GM21723 (cell line): ENCODE data around the gene PRXL2C.

Experiments
- ATAC-seq: cut with Tn5 transposase; IDR thresholded peaks from one replicate; pipeline ENCODE4 v1.9.1; 2021; ENCODE audit warnings: mild to moderate bottlenecking, moderate library complexity; ENCODE audit not compliant: unreplicated experiment

Gene PRXL2C

DNA sequence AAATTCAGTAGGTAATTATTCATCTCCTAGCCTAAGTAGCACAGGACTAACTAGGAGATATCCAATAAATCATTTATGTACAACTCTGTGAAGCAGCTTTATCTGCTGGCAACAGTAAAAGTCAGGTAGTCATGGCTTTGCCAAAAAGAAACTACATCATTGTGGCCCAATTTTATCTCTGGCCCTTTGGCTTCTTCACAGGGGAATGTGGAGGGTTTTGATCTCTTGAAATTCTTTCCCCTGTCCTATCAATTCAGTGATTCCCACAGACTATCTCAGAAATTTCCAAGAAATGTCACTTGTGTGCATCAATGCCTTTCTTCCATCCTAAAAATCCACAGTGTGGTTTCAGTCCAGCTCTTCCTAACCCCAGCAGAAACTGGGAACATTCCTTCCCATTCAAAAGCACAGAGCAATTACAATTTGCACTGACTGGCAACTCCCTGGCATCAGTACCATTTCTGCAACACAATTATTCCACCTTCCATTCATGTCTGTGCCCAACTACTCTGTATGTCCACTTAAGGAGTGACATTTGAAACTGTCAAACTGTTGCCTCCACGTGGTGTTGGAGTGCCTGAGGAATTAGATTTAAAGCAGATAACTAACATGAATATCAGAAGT, 42.0 kb downstream of the PRXL2C start:
- ATAC-seq = no peak

DNA sequence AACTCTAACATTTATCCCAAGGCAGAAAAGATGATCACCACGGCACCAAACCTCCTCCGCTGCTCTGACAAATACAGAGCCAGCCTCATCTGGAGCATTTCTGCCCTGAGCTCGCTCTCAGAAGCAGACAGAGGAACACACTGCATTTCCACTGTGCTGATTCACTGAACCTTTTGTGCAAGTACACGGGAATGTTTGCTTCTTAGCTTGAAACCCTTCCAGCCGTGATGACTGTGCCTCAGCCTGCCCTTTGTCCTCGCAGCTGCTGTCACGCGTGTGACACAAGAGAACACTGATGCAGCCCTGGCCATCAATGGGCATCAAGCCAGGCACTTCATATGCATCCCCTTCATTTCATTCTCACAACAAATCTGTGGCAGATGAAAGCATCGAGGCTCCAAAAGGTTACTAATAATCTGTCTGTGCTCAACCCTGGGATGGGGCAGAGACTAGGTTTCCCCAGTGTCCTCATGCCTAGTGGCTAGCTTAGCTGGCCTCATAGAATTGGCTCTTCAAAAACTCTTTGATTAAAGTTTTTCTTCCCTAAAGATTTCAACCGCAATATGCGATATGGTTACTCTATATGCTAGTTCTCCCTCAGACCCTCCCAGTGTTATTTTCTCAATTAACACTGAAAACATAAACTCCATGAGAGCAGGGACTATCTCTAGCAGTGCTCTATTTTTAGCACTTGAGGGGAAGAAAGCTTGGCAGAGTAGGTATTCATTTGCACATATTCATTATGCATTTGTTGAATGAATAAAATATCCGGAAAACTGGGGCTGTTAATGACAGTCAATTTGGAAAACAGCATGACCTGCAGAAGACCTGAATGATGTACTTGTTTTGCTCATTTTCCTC, 42.8 kb downstream of the PRXL2C start:
- no peak for ATAC-seq

DNA sequence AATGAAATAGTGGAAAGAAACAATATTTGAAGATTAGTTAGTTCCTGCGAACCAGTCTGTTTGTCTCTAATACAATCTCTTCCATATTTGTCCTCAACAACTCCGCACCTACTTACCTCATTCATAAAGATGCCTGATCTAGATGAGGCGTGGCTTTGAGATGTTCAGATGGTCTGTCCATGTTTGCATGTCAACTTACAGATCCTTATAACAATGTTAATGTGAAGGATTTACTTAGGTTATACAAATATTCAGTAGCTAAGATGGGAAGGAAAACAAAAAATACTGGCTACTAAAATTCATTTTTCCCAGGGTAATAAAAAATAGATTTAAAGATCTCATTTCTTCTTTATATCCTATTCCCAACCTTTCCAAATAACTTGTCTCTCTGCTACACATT, 43.8 kb downstream of the PRXL2C start:
- no peak for ATAC-seq

GRCh38 chr9:96609732-96610131, 45.4 kb downstream of the PRXL2C start:
- ATAC-seq = no peak

GRCh38 chr9:96607971-96608370, 47.1 kb downstream of the PRXL2C start:
- ATAC-seq = no peak

DNA sequence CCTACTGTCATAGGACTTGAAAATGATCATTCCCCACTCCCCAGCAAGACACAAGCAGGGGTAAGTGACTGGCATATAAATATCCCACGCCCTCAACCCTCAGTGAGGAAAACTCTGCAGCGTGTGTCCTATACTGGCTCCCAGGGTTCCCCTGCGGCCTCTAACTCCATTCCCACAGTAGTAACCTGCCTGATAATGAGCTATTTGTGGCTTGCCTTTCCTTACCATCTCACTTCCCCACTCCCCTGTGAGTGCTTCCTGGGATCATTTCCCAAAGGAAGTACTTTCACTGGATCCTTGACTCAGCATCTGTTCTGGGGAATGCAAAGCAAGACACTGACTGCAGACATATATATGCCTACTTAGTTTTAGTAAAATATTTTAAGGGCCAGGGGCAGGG, 49.8 kb downstream of the PRXL2C start:
- ATAC-seq = no peak

DNA sequence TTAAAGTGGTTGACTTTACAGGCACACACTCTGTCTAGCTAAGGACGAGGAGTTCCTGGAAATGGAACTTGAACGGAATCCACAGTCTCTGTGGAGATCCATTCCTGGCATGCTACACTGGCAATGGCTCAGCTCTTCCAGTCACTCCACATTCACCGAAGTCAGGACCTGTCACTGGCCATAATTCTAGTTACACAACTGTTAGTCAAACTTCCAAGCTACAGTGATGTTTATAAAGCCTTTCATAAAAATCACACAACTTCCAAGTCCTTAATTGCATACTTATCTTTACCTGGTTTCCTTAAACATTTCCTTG, 51.2 kb downstream of the PRXL2C start:
- no peak for ATAC-seq

DNA sequence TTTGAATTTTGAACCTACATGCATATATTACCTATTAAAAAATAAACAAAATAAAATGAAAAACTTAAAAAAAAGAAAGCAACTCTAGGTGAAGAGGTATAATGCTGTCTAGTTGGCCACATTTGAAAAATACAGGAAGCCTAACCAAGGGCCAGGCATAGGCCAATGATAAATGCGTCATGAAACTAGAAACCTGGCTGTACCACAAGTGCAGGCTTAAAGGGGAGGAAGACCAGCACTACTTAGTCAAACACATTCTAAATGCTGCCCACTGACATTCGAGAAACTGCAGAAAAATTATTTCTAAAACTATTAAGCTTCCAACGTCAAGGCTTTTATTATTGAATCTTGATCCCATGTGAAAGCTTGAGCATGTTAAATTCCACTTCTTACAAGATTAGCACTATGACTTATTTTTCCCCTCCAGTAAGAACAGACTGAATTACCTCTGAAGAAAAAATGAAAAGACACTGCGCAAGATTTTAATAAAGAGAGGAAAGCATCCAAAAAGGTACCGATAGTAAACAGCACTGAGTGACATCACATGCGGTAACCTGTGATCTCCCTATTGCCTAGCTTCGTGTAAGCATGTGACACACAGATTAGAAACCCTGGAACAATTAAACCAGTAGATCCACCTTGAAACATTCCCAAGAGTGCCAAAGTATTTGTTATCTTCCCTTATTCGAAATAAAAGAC, 51.7 kb downstream of the PRXL2C start:
- ATAC-seq = no peak

DNA sequence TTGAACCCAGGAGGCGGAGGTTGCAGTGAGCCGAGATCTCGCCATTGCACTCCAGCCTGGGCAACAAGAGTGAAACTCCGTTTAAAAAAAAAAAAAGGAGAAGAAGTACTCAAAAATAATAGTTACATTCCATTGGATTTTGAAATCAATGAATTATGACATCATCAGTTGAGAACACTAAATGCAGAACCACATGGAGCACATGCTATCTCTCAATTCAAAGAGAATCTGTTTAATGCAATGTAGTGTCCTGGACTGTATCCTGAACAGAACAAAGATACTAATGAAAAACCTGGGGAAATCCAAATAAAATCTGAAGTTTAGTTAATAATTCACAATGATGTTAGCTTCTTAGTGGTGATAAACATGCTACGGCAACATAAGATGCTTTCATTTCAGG, 55.8 kb downstream of the PRXL2C start:
- ATAC-seq = no peak

- no peak for ATAC-seq
Measured at GRCh38 chr9:96596601-96597111, 58.5 kb downstream of the PRXL2C start.
